ENCODE measurements around the gene GOLGA8T.
"Not testable (repeated sequence)": the region's sequence is repeated elsewhere in the genome, so short reads cannot be mapped to it uniquely, and the experiment has no call there.

Gene GOLGA8T, protein sequence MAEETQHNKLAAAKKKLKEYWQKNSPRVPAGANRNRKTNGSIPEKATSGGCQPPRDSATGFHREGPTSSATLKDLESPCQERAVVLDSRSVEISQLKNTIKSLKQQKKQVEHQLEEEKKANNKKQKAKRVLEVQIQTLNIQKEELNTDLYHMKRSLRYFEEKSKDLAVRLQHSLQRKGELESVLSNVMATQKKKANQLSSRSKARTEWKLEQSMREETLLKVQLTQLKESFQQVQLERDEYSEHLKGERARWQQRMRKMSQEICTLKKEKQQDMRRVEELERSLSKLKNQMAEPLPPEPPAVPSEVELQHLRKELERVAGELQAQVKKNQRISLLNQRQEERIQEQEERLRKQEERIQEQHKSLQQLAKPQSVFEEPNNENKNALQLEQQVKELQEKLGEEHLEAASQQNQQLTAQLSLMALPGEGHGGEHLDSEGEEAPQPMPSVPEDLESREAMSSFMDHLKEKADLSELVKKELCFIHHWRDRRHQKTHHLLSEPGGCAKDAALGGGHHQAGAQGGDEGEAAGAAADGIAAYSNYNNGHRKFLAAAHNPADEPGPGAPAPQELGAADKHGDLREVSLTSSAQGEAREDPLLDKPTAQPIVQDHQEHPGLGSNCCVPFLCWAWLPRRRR

DNA sequence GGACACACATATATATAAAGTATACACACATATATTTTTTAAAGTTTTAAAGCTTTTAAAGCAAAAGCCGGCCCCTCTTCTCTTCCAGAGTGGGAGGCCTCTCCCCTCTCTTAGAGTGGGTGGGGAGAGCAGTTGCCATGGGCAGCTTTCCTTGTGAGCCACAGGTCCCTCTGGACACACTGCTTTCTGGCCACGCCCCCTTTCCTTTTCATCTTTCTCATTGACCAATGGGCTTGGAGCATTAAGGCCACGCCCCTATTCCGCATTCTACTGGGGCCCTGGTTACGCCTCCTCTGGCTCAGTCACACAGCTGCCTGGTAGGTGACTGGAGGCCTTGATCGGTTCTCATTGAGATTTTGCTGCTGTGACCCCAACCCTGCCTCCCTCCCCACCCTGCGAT, at the start of gene GOLGA8T:
GOLGA8T (plus strand) TSS at position 301 of the 400 bp plus-strand sequence; CDS start at position 399, 98 bp downstream.
- not testable (repeated sequence) for TF ChIP-seq GATA2, GATA3 (IDR thresholded peaks at IDR 0.05; ENCODE audit: low read depth, low read length)
